OCI-LY3 (cell line): ENCODE results near the gene CCDC69.

Source experiments
- CTCF ChIP-seq: fragments of 200-600, 300-600 bp; sonication (generic); IDR thresholded peaks from 2 replicates; pipeline ENCODE4 v1.5.1; 2014; ENCODE audit warnings: antibody characterized with exemption, low read length, low read depth
- EZH2phosphoT487 ChIP-seq: fragments of 200-600 bp; shearing (Covaris generic); IDR thresholded peaks from 2 replicates; pipeline ENCODE4 v1.6.1; 2018; ENCODE audit warnings: antibody characterized with exemption, mixed run types, low read depth

- no peak for TF ChIP-seq CTCF
- TF ChIP-seq EZH2phosphoT487: no peak
Observed at GRCh38 chr5:151216781-151217180, 7.1 kb downstream of the CCDC69 start.
